ENCODE results near the gene FCHSD2. TPM values are rescaled to one million over a fixed set of nuclear protein-coding genes. Genes with fewer than 3 reads are reported as not detected.

Gene FCHSD2
- total RNA-seq, 2 experiments from 2014 or later, result 21.9 to 24.1 TPM

DNA sequence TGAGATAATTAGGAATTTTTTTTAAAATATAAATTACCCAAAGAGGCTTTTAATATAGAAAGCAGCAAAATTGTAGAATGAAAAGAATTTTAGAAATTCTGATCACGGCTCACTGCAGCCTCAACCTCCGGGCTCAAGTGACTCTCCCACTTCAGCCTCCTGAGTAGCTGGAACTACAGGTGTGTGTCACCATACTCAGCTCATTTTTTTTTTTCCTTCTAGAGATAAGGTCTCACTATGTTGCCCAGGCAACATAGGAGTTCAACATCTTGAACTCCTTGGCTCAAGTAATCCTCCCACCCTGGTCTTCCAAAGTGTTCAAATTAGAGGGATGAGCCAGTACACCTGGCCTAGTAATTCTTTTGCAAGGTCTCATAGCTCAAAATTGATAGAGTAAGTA is 251.2 kb downstream of the FCHSD2 start:
- no peak overlapping the region for H3K4me3 Mint-ChIP-seq
- intact Hi-C loops (cut with micrococcal nuclease), result no loop called here
- CTCF ChIA-PET, result interaction anchor here (0.6 kb wide), 2 partner anchors 287 to 431 kb away, joined by 3 to 4 read pairs; no protein-coding TSS in a partner anchor
- no peaks in the 10 kb centered on the region for H3K9me3 Mint-ChIP-seq
- no peaks in the 10 kb centered on the region for H3K27me3 Mint-ChIP-seq
- POLR2A ChIA-PET, result no interaction called here
- DNase-seq, result no peak
- H3K27ac Mint-ChIP-seq, result no peak overlapping the region
- H3K36me3 Mint-ChIP-seq, result peaks cover 5% of the 10 kb centered on the region
- H3K4me1 Mint-ChIP-seq (ENCODE audit: low read depth), result no peaks in the 10 kb centered on the region

DNA sequence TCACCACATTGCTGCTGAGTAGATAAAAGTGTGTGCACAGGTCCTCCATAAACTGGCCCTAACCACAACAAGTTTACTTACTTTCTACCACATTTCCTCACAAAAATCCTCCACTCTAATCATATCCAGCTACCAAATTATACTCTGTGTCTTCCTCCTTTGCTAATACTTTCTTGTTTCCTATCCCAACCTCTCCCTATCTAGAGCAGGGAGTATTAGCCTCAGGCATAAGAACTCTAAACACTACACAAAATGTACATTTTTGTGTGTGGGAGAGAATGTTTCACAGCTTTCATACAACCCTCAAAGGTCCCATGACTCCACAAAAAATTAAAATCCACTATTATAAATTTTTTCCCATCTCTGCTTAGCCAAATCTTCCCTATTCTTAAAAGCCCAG is 255.5 kb downstream of the FCHSD2 start:
- Mint-ChIP-seq H3K4me1 (ENCODE audit: low read depth) (no peaks in the 10 kb centered on the region), H3K9me3 (no peaks in the 10 kb centered on the region), H3K27ac (no peak overlapping the region), H3K4me3 (no peak overlapping the region), H3K36me3 (peaks cover 15% of the 10 kb centered on the region), H3K27me3 (no peaks in the 10 kb centered on the region)
- CTCF ChIA-PET, result no interaction called here
- intact Hi-C loops (cut with micrococcal nuclease), result no loop called here
- no peak for DNase-seq
- POLR2A ChIA-PET, result no interaction called here

DNA sequence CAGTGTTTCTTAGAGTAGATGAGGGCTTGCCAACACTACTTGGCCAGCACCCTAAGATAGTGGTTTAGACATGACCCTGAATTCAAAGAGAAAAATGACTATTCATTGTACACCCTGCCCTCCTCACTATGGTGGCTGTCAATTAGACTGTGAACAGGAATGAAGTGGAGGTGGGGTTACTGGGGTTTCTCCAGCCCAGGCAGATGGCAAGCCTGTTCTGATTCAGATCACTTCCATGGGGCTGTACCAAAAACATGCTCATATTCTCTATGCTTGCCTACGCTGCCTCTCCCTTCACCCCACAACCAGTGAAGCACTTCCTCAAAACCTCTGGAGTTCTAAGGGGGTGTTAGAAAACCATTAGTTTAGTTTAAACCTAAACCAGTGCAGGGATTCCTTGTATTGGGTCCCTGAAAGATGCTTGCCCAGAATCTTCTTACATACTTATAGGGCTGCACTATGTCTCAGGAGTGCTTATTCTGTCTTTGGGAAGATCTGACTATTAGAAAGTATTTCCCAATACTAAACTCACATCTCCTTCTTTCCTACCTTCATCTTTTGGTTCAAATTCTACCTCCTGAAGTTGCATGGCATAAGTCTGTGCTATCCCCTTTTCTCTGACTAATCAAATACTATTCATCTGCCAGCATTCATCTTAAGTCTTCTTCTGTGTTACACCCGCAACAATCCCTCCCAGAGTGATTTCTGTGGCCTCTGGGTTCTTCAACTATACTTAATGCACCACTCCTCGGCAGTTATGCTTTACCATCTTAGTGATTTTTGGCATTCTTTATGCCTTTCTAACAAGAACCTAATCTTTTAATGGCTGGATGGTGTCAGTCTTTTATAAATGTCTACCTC is 256.1 kb downstream of the FCHSD2 start:
- H3K36me3 Mint-ChIP-seq, result peaks cover 21% of the 10 kb centered on the region
- H3K9me3 Mint-ChIP-seq, result no peaks in the 10 kb centered on the region
- H3K4me1 Mint-ChIP-seq (ENCODE audit: low read depth), result no peaks in the 10 kb centered on the region
- intact Hi-C loops (cut with micrococcal nuclease), result no loop called here
- no peaks in the 10 kb centered on the region for H3K27me3 Mint-ChIP-seq
- POLR2A ChIA-PET, result no interaction called here
- no peak for DNase-seq
- H3K27ac Mint-ChIP-seq, result no peak overlapping the region
- CTCF ChIA-PET, result no interaction called here
- H3K4me3 Mint-ChIP-seq, result no peak overlapping the region

DNA sequence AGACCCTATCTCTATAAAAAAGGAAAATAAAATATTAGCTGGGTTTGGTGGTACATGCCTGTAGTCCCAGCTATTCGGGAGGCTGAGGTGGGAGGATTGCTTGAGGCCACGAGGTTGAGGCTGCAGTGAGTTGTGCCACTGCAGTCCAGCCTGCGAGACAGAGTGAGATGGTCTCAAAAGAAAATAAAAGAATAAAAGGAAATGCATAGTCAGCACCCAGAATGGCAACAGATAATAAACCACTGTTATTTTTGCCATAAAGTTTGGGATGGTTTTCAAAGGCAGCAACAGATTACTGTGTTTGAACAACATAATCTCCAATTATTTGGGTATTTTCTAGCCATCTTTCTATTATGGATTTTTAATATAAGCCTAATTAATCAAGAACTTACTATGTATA is 266.0 kb downstream of the FCHSD2 start:
- Mint-ChIP-seq H3K4me3 (no peak overlapping the region), H3K36me3 (peaks cover 16% of the 10 kb centered on the region), H3K4me1 (ENCODE audit: low read depth) (peaks cover 6% of the 10 kb centered on the region), H3K27ac (no peak overlapping the region), H3K9me3 (peaks cover 6% of the 10 kb centered on the region), H3K27me3 (no peaks in the 10 kb centered on the region)
- intact Hi-C loops (cut with micrococcal nuclease), result no loop called here
- CTCF ChIA-PET, result interaction anchor here (1.5 kb wide), 1 partner anchor 309 kb away, joined by 3 read pairs; no protein-coding TSS in a partner anchor
- no peak for DNase-seq
- POLR2A ChIA-PET, result no interaction called here

DNA sequence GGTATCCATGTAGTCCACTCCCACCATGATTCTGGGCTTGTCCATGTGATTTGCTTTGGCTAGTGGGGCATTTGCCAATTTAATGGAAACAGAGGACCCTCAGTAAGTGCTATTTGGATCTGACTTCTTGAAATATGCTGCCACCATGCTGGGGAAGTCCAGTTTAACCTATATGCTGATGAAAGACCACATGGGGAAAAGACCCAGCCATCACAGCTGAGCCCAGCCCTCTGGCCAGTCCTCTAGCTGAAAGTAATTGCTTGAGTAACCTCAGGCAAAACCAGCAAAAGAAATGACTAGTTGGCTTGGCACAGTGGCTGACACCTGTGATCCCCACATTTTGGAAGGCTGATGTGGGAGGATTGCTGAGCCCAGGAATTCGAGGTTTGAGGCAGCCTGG is 266.4 kb downstream of the FCHSD2 start:
- H3K36me3 Mint-ChIP-seq, result peaks cover 12% of the 10 kb centered on the region
- intact Hi-C loops (cut with micrococcal nuclease), result no loop called here
- ChIA-PET POLR2A (no interaction called here), CTCF (interaction anchor here (1.2 to 1.5 kb wide), 2 partner anchors 309 to 431 kb away, joined by 3 to 4 read pairs; no protein-coding TSS in a partner anchor)
- peaks cover 6% of the 10 kb centered on the region for H3K9me3 Mint-ChIP-seq
- H3K4me3 Mint-ChIP-seq, result no peak overlapping the region
- H3K27me3 Mint-ChIP-seq, result no peaks in the 10 kb centered on the region
- peaks cover 9% of the 10 kb centered on the region for H3K4me1 Mint-ChIP-seq (ENCODE audit: low read depth)
- no peak overlapping the region for H3K27ac Mint-ChIP-seq
- DNase-seq, result no peak

DNA sequence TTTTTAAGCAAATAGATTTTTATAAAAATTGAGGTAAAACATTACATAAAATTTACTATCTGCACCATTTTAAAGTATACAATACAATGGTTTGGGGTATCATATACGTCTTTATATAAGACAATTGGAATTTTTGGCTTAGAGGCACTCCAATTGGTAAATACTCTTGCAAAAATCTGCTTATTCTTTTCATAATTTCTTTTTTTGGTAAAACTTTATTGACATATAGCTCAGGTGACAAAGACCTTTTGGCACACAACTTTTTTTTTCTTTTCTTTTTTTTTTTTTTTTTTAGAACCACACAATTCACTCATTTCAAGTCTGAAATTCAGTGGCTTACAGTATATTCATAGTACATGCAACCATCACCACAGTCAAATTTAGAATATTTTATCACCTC is 270.1 kb downstream of the FCHSD2 start:
- CTCF ChIA-PET, result interaction anchor here (0.7 to 1.1 kb wide), 2 partner anchors 394 to 402 kb away, joined by 3 read pairs; no protein-coding TSS in a partner anchor
- Mint-ChIP-seq H3K27me3 (no peaks in the 10 kb centered on the region), H3K27ac (no peak overlapping the region), H3K4me1 (ENCODE audit: low read depth) (peaks cover 16% of the 10 kb centered on the region), H3K4me3 (no peak overlapping the region), H3K9me3 (no peaks in the 10 kb centered on the region), H3K36me3 (peaks cover 6% of the 10 kb centered on the region)
- intact Hi-C loops (cut with micrococcal nuclease), result no loop called here
- POLR2A ChIA-PET, result no interaction called here
- no peak for DNase-seq

DNA sequence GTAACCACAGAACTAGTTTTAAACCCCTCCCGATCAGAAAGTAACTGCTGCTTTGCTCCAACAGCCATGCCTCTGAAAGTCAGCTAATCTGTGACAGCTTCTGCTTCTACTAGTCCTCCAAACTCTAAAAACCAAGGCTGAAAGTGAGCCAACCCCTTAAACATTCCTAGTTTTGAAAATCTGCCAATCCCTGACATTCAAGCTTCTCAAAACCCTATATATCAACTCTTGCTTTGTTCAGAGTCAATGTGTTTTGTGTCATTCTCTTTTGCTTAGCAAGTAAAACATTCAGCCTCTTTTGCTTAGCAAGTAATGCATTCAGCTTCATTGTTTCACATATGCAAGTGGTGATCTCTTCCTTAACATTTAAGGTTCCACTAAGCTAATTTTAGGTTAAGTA is 271.0 kb downstream of the FCHSD2 start:
- no peak for DNase-seq
- Mint-ChIP-seq H3K4me1 (ENCODE audit: low read depth) (peaks cover 16% of the 10 kb centered on the region), H3K27me3 (no peaks in the 10 kb centered on the region), H3K9me3 (no peaks in the 10 kb centered on the region), H3K36me3 (peaks cover 6% of the 10 kb centered on the region), H3K27ac (no peak overlapping the region), H3K4me3 (no peak overlapping the region)
- intact Hi-C loops (cut with micrococcal nuclease), result no loop called here
- CTCF ChIA-PET, result interaction anchor here (1.1 kb wide), 1 partner anchor 395 kb away, joined by 3 read pairs; no protein-coding TSS in a partner anchor
- POLR2A ChIA-PET, result no interaction called here

DNA sequence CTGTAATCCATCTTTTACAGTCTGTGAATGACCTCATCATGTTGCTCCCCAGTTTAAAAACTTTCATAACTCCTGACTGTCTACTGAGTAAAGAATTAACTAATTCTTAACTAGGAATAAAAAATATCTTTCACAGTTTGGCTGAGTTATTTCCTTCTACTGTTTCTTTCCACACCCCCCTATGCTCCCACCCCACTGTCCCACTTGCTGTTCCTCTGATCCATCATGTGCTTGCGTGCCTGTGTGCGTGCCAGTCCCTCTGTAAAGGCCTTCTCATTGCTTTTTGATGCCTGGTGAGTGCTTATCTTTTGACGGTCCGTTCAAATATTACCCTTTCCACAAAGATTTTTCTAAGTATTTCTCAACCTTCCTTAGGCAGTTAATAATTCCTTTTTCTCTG is 272.3 kb downstream of the FCHSD2 start:
- no peak overlapping the region for H3K4me3 Mint-ChIP-seq

DNA sequence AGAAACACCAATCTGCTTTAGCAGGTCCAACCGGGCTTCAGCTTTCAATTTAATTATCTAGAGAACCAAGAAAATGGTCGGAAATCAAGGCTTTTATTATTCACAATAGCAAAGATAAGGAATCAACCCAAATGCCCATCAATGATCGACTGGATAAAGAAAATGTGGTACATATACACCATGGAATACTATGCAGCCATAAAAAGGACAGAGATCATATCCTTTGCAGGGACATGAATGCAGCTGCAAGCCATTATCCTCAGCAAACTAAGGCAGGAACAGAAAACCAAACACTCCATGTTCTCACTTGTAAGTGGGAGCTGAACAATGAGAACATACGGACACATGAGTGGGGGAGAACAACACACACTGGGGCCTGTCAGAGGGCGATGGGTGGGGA is 274.1 kb downstream of the FCHSD2 start:
- no peak overlapping the region for H3K4me3 Mint-ChIP-seq
- peaks cover 20% of the 10 kb centered on the region for H3K4me1 Mint-ChIP-seq (ENCODE audit: low read depth)
- intact Hi-C loops (cut with micrococcal nuclease), result no loop called here
- H3K36me3 Mint-ChIP-seq, result peaks cover 6% of the 10 kb centered on the region
- POLR2A ChIA-PET, result no interaction called here
- H3K9me3 Mint-ChIP-seq, result no peaks in the 10 kb centered on the region
- no peak for DNase-seq
- no peak overlapping the region for H3K27ac Mint-ChIP-seq
- CTCF ChIA-PET, result interaction anchor here (3.3 kb wide), 1 partner anchor 310 kb away, joined by 11 read pairs; no protein-coding TSS in a partner anchor
- H3K27me3 Mint-ChIP-seq, result no peaks in the 10 kb centered on the region

More for the DNA sequence above, 272.3 kb downstream of the FCHSD2 start:
- Mint-ChIP-seq H3K9me3 (no peaks in the 10 kb centered on the region), H3K4me1 (ENCODE audit: low read depth) (peaks cover 20% of the 10 kb centered on the region), H3K36me3 (peaks cover 6% of the 10 kb centered on the region), H3K27me3 (no peaks in the 10 kb centered on the region), H3K27ac (no peak overlapping the region)
- ChIA-PET POLR2A (no interaction called here), CTCF (interaction anchor here (0.5 to 0.7 kb wide), 2 partner anchors 308 to 760 kb away, joined by 3 to 4 read pairs; no protein-coding TSS in a partner anchor)
- DNase-seq, result no peak
- intact Hi-C loops (cut with micrococcal nuclease), result no loop called here

DNA sequence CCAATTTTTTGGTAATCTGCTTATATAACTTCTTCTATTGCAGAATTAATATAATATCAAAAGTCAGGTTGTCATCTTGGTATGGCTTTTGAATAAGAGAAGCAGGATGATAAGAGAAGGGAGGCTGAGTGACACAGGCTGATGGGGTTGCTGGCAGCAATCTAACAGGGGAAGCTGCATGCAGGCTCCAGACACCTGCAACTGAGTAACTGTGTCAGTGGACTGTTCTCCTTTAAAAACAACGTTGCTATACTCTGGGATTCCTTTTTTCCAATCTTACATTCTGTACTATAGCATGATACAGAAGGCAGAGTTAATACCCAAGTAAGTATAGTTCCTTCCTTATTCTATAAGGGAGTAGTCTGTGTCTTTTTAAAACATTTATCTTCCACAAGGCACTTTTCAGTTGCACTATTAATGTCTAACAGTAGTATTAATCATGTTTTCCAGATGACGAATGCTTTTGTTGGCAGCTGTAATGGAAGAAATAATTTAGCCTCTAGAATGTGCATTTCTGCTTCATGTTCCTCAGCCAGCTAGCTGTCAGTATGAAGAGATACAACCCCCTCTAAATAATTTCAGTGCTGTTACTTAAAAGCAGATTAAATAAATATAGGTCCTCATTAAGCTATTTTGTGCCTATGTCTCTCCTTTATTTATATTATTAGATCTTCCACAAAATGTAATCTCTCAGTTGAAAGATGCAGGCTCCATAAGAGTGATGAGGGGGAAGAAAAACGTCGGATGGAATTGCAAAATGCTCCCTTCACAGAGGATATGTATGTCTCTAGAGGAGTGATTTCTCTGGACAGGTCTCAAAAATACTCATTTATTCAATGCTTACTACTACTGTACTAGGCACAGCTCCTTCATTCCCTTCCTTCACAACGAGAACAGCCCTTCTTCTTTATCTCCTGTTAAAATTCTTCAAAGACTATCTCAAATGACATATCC is 277.1 kb downstream of the FCHSD2 start:
- Mint-ChIP-seq H3K4me3 (no peak overlapping the region), H3K4me1 (ENCODE audit: low read depth) (peaks cover 8% of the 10 kb centered on the region), H3K27me3 (no peaks in the 10 kb centered on the region), H3K27ac (no peak overlapping the region), H3K36me3 (peaks cover 6% of the 10 kb centered on the region), H3K9me3 (no peaks in the 10 kb centered on the region)
- CTCF ChIA-PET, result interaction anchor here (3.3 kb wide), 1 partner anchor 313 kb away, joined by 11 read pairs; no protein-coding TSS in a partner anchor
- intact Hi-C loops (cut with micrococcal nuclease), result no loop called here
- POLR2A ChIA-PET, result interaction anchor here (0.6 kb wide), 1 partner anchor 659 kb away, joined by 3 read pairs; no protein-coding TSS in a partner anchor
- DNase-seq, result no peak

DNA sequence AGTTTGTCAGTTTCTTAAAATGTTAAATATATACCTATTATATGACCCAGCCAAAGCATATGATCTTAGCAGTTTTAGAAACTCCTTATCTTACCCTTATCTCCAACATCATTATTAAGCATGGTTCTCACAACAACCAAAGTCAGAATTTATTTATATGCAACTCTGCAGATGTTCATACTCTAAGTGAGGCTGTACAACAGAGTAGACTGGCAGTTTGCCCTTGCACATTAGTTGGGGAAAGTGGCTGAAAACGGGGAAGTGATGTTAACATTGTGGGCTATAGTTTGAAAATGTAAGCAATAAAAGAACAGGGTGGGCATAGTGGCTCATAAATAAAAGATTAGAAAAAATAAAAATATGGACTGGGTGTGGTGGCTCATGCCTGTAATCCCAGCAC is 278.2 kb downstream of the FCHSD2 start:
- H3K27ac Mint-ChIP-seq, result no peak overlapping the region

DNA sequence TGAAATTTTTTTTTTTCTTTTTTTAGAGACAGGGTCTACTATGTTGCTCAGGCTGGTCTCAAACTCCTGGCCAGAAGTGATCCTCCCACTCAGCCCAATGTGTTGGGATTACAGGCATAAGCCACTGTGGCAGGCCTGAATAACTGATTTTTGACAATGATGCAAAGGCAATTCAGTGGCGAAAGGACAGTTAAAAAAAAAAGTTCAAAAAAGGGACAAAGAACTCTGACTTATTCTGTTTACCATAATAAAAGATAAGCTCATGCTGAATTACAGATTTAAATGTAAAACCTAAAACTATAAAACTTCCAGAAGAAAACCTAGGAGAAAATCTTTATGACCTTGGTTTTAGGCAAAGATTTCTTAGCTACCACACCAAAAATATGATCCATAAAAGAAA is 279.0 kb downstream of the FCHSD2 start:
- intact Hi-C loops (cut with micrococcal nuclease), result no loop called here
- ChIA-PET POLR2A (no interaction called here), CTCF (no interaction called here)
- Mint-ChIP-seq H3K4me1 (ENCODE audit: low read depth) (peaks cover 4% of the 10 kb centered on the region), H3K27ac (no peak overlapping the region), H3K27me3 (no peaks in the 10 kb centered on the region), H3K36me3 (peaks cover 3% of the 10 kb centered on the region), H3K4me3 (no peak overlapping the region), H3K9me3 (no peaks in the 10 kb centered on the region)
- no peak for DNase-seq

More for the DNA sequence above, 278.2 kb downstream of the FCHSD2 start:
- intact Hi-C loops (cut with micrococcal nuclease), result no loop called here
- Mint-ChIP-seq H3K27me3 (no peaks in the 10 kb centered on the region), H3K4me1 (ENCODE audit: low read depth) (peaks cover 4% of the 10 kb centered on the region), H3K9me3 (no peaks in the 10 kb centered on the region), H3K36me3 (peaks cover 6% of the 10 kb centered on the region), H3K4me3 (no peak overlapping the region)
- DNase-seq, result no peak
- ChIA-PET POLR2A (no interaction called here), CTCF (no interaction called here)

All from activated CD4-positive, alpha-beta memory T cell treated with anti-CD3 and anti-CD28 coated beads for 36 hours (primary cell).